ENCODE measurements around the gene ANKRD66.

DNA sequence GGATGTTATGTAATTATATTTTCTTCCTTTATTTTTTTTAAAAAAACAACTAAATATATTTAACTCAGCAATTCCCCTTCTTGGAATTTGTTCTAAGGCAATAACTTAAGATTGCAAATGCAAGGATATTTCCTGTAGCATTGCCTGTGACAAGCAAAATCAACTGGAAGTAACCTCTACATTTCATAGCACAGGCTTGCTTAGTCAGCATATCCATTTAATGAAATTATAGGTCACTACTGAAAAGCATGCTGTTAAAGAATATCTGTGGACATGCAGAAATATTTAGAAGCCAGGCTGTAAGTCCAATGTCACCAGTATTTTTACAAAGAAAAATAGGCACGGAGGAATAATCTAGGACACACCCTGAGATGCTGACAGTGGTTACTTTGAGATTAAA is 37.8 kb downstream of the ANKRD66 start:
- TF ChIP-seq, protein P1, sequence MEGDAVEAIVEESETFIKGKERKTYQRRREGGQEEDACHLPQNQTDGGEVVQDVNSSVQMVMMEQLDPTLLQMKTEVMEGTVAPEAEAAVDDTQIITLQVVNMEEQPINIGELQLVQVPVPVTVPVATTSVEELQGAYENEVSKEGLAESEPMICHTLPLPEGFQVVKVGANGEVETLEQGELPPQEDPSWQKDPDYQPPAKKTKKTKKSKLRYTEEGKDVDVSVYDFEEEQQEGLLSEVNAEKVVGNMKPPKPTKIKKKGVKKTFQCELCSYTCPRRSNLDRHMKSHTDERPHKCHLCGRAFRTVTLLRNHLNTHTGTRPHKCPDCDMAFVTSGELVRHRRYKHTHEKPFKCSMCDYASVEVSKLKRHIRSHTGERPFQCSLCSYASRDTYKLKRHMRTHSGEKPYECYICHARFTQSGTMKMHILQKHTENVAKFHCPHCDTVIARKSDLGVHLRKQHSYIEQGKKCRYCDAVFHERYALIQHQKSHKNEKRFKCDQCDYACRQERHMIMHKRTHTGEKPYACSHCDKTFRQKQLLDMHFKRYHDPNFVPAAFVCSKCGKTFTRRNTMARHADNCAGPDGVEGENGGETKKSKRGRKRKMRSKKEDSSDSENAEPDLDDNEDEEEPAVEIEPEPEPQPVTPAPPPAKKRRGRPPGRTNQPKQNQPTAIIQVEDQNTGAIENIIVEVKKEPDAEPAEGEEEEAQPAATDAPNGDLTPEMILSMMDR (IDR thresholded peaks at IDR 0.05 in 4 of 5, conservative IDR thresholded peaks at IDR 0.05 in 1 of 5), result no peak
- TF ChIP-seq POLR2A (IDR thresholded peaks at IDR 0.05), result no peak
